T-helper 17 cell (primary cell): Measurements from ENCODE around the gene ARAP1. TPM values are rescaled to one million over a fixed set of nuclear protein-coding genes. Genes with fewer than 3 reads are reported as not detected.
"Not testable (repeated sequence)": the region's sequence is repeated elsewhere in the genome, so short reads cannot be mapped to it uniquely, and the experiment has no call there.

Experiments
- ATAC-seq: fragments of 150-1000 bp; cut with Tn5 transposase; 2 replicates; pipeline ENCODE4 v1.10.0; 2021; ENCODE audit warnings: mild to moderate bottlenecking, moderate library complexity
- DNase-seq, 3 donors: peaks; one replicate each; pipeline versions ENCODE4 v3.0.0 to v3.0.0-alpha.2; 2020 to 2021
- H3K9me3 ChIP-seq: one replicate; pipeline ENCODE4 v1.7.0; 2013; ENCODE audit warnings: low read length, mild to moderate bottlenecking; ENCODE audit not compliant: control insufficient read depth, poor library complexity, severe bottlenecking
- H3K27ac Mint-ChIP-seq: one replicate; pipeline ENCODE4 v1.8.0; 2022; ENCODE audit warnings: mild to moderate bottlenecking, moderate library complexity, mixed read lengths
- H3K27me3 Mint-ChIP-seq: one replicate; pipeline ENCODE4 v1.8.0; 2022; ENCODE audit warnings: mixed read lengths
- H3K36me3 Mint-ChIP-seq: one replicate; pipeline ENCODE4 v1.8.0; 2022; ENCODE audit warnings: low read depth, mixed read lengths
- H3K4me1 Mint-ChIP-seq: one replicate; pipeline ENCODE4 v1.8.0; 2022; ENCODE audit warnings: mild to moderate bottlenecking, mixed read lengths
- H3K4me3 Mint-ChIP-seq: one replicate; pipeline ENCODE4 v1.8.0; 2022; ENCODE audit warnings: mild to moderate bottlenecking, moderate library complexity, mixed read lengths
- total RNA-seq, 4 donors: library from RNA in 2 of 4; stranded (reverse) in 2 of 4; gene quantifications; one replicate each; pipeline ENCODE4 v1.2.3 and lab custom pipeline; 2022 to 2026

ARAP1 gene
- total RNA-seq (100 to 1,000 TPM in 1 of 2 donors, 10 to 100 TPM in 1; 93.3 to 108 TPM), total RNA-seq (lab: John Stamatoyannopoulos, UW) (100 to 130 reads per million in 2 donors)

- ATAC-seq: peak; percentile 92
- DNase-seq: peak; percentile 59 to 83 (median 81)
- Mint-ChIP-seq H3K4me1 (peaks cover 34% of the 10 kb centered on the region), H3K27me3 (no peaks in the 10 kb centered on the region), H3K4me3 (peak within 1 kb of the TSS; percentile 98), H3K27ac (peak within 1 kb of the TSS; percentile 92), H3K36me3 (peaks cover 6% of the 10 kb centered on the region)
- no peaks in the 10 kb centered on the region for H3K9me3 ChIP-seq
These were observed at the start of gene ARAP1 for GRCh38 chr11:72752088-72752914. ARAP1 (minus strand) TSS chr11:72752408; CDS start chr11:72727128, 25,280 bp downstream.

DNA sequence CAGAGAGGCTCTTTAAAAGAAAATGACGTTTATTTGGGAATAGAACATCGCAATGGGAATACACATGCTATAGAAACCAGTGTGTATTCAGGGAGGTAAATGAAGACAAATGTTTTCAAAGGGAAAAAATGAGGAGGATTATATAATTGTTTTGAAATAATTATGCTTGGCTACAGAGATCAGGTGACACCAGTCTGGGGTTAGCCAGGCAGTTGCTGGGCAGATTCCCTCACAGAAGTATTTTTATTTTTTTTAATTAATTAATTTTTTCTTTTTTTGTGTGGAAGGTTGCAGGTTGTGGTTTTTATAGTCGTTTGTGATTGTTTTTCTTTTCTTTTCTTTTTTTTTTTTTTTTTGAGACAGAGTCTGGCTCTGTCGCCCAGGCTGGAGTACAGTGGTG is 47.2 kb upstream of the ARAP1 start:
- no peaks in the 10 kb centered on the region for H3K9me3 ChIP-seq
- Mint-ChIP-seq H3K27ac (peak overlapping the region; percentile 70), H3K36me3 (no peaks in the 10 kb centered on the region), H3K4me3 (no peak overlapping the region), H3K4me1 (peaks cover 7% of the 10 kb centered on the region), H3K27me3 (no peaks in the 10 kb centered on the region)
- ATAC-seq: peak; percentile 40
- no peak for DNase-seq

DNA sequence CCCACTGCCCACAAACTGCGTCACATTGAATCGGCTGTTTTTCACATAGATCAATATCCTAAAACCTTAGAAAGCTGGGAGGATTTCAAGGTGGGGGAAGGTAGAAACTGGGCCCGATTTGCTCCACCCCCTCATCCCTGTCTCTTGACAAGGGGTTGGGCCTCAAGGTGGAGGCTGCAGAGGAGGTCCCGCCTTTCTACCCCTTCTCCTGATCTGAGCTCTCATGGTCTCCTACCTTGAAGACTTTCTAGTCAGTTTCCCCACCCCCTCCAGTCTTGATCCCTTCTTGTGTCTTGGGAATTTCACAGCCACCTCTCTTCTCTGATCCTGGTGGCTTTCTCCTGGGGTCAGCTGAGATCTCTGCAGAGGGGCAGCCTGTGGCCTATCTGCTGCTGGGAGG is 46.2 kb upstream of the ARAP1 start:
- ATAC-seq (no peak), DNase-seq (no peak)
- H3K9me3 ChIP-seq: no peaks in the 10 kb centered on the region
- no peaks in the 10 kb centered on the region for H3K36me3 Mint-ChIP-seq
- peak overlapping the region; percentile 70 for H3K27ac Mint-ChIP-seq
- H3K4me3 Mint-ChIP-seq: no peak overlapping the region
- no peaks in the 10 kb centered on the region for H3K27me3 Mint-ChIP-seq
- H3K4me1 Mint-ChIP-seq: peaks cover 14% of the 10 kb centered on the region

DNA sequence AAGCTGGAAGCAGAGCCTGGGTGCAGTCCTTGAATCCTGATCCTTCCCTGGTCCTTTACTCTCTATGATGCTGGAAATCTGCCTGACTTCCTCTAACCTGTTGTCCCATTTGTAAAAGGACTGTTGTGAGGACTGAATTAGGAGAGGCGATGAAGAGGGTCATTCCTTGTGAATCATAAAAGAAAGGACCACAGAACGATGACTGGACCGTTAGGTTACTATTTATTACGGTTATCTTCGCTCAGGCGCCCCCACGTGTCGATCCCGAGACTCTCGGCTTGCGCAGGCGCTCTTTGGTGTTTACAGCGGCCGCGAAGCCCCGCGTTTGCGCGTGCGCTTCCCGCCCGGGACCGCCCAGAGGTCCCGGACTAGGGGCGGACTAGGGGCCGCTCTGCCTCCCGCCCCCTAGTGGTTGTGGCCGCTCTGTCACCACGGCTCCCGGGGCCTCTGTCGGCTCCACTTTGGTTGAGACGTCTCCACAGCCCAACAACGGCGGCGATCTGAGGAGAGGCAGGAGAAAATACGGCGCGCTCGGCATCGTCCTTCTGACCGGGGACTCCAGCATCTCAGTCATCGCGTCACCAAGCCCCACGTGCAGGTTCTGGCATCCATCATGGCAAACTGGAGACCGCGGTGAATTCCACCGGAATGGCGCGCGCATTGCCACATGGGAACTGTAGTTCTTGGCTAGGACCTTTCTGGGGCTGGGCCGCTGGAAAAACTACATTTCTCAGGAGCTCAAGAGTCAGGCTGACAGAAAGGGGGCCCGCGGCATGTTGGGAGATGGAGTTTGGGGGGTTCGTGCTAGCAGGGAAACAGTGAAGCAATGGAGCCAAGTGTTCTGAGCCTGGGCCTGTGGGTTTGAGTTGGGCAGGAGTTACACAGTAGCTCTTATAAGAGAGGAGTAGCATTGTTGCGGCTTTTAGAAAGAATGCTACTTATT is 41.5 kb upstream of the ARAP1 start, which contains the start of gene STARD10:
Gene STARD10, minus strand, starts transcription at position 623 of the 943 bp plus-strand sequence. CDS start 12,866 bp downstream, outside the sequence.
- Mint-ChIP-seq H3K4me3 (peak within 1 kb of the TSS; percentile 95), H3K27ac (peak within 1 kb of the TSS; percentile 99), H3K27me3 (no peaks in the 10 kb centered on the region), H3K36me3 (no peaks in the 10 kb centered on the region), H3K4me1 (peaks cover 23% of the 10 kb centered on the region)
- DNase-seq (peak; percentile 91 to 96 (median 92)), ATAC-seq (peak; percentile 93)
- H3K9me3 ChIP-seq: no peaks in the 10 kb centered on the region

GRCh38 chr11:72793076-72793424 is 40.8 kb upstream of the ARAP1 start:
- H3K9me3 ChIP-seq: no peaks in the 10 kb centered on the region
- Mint-ChIP-seq H3K36me3 (no peaks in the 10 kb centered on the region), H3K4me3 (peak overlapping the region; percentile 95), H3K27ac (peak overlapping the region; percentile 99), H3K4me1 (peaks cover 23% of the 10 kb centered on the region), H3K27me3 (no peaks in the 10 kb centered on the region)
- DNase-seq (no peak), ATAC-seq (no peak)

DNA sequence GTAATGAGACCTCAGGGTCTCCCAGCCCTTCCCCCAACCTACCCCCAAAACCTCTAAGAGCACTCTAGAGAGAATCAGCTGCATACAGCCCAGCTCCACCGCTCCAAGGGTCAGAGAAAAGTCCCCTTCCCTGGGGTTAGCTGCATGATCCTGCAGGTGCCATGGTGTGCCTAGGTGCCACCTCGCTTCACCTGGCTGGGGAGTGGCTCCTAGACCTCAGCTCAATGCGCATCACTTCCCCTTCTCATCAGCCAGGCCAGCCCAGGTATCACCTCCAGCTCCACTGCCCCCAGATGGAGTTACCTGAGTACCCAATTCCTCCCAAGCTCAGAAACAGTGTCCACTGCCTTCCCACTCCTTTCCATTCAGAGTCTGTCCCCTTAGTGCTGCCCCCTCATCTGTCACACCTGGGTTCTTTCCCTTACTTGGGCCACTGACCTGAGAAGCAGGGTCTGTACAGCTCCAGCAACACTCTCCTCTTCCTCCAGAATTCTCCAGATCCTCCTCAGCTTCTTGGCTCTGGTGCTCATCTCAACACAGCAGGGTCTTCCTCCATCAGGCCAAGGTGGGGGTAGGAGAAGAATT is 40.3 kb upstream of the ARAP1 start:
- Mint-ChIP-seq H3K27ac (peak overlapping the region; percentile 99), H3K36me3 (no peaks in the 10 kb centered on the region), H3K27me3 (no peaks in the 10 kb centered on the region), H3K4me1 (peaks cover 22% of the 10 kb centered on the region), H3K4me3 (peak overlapping the region; percentile 74)
- no peak for DNase-seq
- no peak for ATAC-seq
- no peaks in the 10 kb centered on the region for H3K9me3 ChIP-seq

GRCh38 chr11:72791228-72791627 is 39.0 kb upstream of the ARAP1 start:
- not testable (repeated sequence) for H3K4me3 Mint-ChIP-seq

DNA sequence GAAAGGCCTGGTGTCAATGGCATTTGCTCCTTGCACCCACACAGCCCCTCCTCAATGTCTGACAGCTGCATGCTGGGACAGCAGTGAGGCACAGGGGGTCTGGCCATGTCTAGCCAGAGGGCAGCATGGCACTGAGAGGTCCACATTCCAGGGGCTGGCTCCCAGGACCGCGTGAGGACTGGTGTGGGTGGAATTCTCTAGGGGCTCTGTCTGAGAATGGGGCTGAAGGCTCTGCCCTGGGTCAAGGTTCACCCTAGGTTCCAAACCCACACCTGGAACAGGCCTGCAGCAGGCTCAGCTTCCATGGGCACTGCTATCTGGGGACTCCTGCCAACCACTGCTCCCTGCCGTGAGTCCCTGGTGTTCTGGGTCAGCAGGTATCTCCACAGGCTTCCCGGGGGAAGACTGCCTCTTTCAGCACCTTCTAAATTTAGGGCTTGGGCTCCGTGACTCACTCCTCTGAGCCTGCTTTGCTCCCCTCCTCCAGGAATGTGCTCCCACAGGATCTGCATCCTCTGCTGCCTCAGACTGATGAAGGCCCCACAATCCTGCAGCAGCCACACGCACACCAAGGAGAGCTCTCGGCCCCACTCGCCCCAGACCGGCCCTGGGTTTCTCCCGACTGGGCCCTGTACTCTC is 37.4 kb upstream of the ARAP1 start:
- no peaks in the 10 kb centered on the region for H3K9me3 ChIP-seq
- H3K4me1 Mint-ChIP-seq: peaks cover 20% of the 10 kb centered on the region
- ATAC-seq (no peak), DNase-seq (no peak)
- no peak overlapping the region for H3K4me3 Mint-ChIP-seq
- no peaks in the 10 kb centered on the region for H3K27me3 Mint-ChIP-seq
- H3K27ac Mint-ChIP-seq: no peak overlapping the region
- no peaks in the 10 kb centered on the region for H3K36me3 Mint-ChIP-seq

More at GRCh38 chr11:72791228-72791627, 39.0 kb upstream of the ARAP1 start:
- peaks cover 22% of the 10 kb centered on the region for H3K4me1 Mint-ChIP-seq
- H3K36me3 Mint-ChIP-seq, H3K9me3 ChIP-seq, H3K27ac Mint-ChIP-seq, H3K27me3 Mint-ChIP-seq, ATAC-seq, DNase-seq: not testable (repeated sequence)

- DNase-seq (no peak), ATAC-seq (no peak)
- peaks cover 10% of the 10 kb centered on the region for H3K4me1 Mint-ChIP-seq
- peak overlapping the region; percentile 39 for H3K27ac Mint-ChIP-seq
- no peaks in the 10 kb centered on the region for H3K9me3 ChIP-seq
- no peaks in the 10 kb centered on the region for H3K27me3 Mint-ChIP-seq
- H3K36me3 Mint-ChIP-seq: no peaks in the 10 kb centered on the region
- no peak overlapping the region for H3K4me3 Mint-ChIP-seq
These were observed 36.0 kb upstream of the ARAP1 start for GRCh38 chr11:72788241-72788640.

- H3K36me3 Mint-ChIP-seq: peaks cover under 1% of the 10 kb centered on the region
- peaks cover 8% of the 10 kb centered on the region for H3K4me1 Mint-ChIP-seq
- ATAC-seq (no peak), DNase-seq (no peak)
- no peaks in the 10 kb centered on the region for H3K9me3 ChIP-seq
- no peak overlapping the region for H3K27ac Mint-ChIP-seq
- no peak overlapping the region for H3K4me3 Mint-ChIP-seq
- H3K27me3 Mint-ChIP-seq: no peaks in the 10 kb centered on the region
These were observed 35.3 kb upstream of the ARAP1 start for GRCh38 chr11:72787216-72788104.

GRCh38 chr11:72786305-72787215 is 34.4 kb upstream of the ARAP1 start:
- ATAC-seq (no peak), DNase-seq (no peak)
- no peaks in the 10 kb centered on the region for H3K9me3 ChIP-seq
- Mint-ChIP-seq H3K27ac (no peak overlapping the region), H3K36me3 (peaks cover 2% of the 10 kb centered on the region), H3K27me3 (no peaks in the 10 kb centered on the region), H3K4me1 (peaks cover 14% of the 10 kb centered on the region), H3K4me3 (no peak overlapping the region)
